NCI-H2107 treated with DMSO at 0.1 percent for 48 hours (cell line): ENCODE results near the gene LASP1NB.

Experiments
- DNase-seq: peaks from one replicate; lab custom pipeline; 2025; ENCODE audit not compliant: unreplicated experiment; lab: John Stamatoyannopoulos, UW

The LASP1NB gene

GRCh38 chr17:38925263-38925995 is at the start of gene LASP1NB:
LASP1NB (plus strand) TSS chr17:38925614.
- DNase-seq = no peak

GRCh38 chr17:38877130-38877851 is 48.1 kb upstream of the LASP1NB start:
- no peak for DNase-seq

GRCh38 chr17:38879878-38880665 is 45.3 kb upstream of the LASP1NB start:
- no peak for DNase-seq

GRCh38 chr17:38881600-38882191 is 43.7 kb upstream of the LASP1NB start:
- DNase-seq = no peak

GRCh38 chr17:38882870-38883269 is 42.5 kb upstream of the LASP1NB start:
- DNase-seq = no peak

- no peak for DNase-seq
These were observed 41.6 kb upstream of the LASP1NB start for GRCh38 chr17:38883592-38884526.

GRCh38 chr17:38885044-38885727 is 40.2 kb upstream of the LASP1NB start:
- no peak for DNase-seq

- DNase-seq = no peak
These were observed 39.4 kb upstream of the LASP1NB start for GRCh38 chr17:38885728-38886642.

GRCh38 chr17:38886643-38887010 is 38.8 kb upstream of the LASP1NB start:
- DNase-seq = no peak

- DNase-seq = no peak
These were observed 36.6 kb upstream of the LASP1NB start for GRCh38 chr17:38888842-38889241.

- no peak for DNase-seq
These were observed 35.5 kb upstream of the LASP1NB start for GRCh38 chr17:38889745-38890409.

GRCh38 chr17:38890410-38890746 is 35.0 kb upstream of the LASP1NB start:
- DNase-seq = no peak

- DNase-seq = no peak
These were observed 34.0 kb upstream of the LASP1NB start for GRCh38 chr17:38891441-38891840.

GRCh38 chr17:38892083-38892482 is 33.3 kb upstream of the LASP1NB start:
- DNase-seq = no peak

GRCh38 chr17:38892620-38893019 is 32.8 kb upstream of the LASP1NB start:
- DNase-seq = no peak

GRCh38 chr17:38893113-38893512 is 32.3 kb upstream of the LASP1NB start:
- no peak for DNase-seq

- DNase-seq = no peak
These were observed 31.8 kb upstream of the LASP1NB start for GRCh38 chr17:38893607-38894006.

GRCh38 chr17:38894276-38894675 is 31.1 kb upstream of the LASP1NB start:
- no peak for DNase-seq
